ENCODE data around the gene PLXNA4.

Gene PLXNA4

GRCh38 chr7:132351954-132352499 is 224.2 kb downstream of the PLXNA4 start:
- H3K9me3 ChIP-seq (ENCODE audit: control insufficient read depth, insufficient read depth, low read length), result no peaks in the 10 kb centered on the region
- no peaks in the 10 kb centered on the region for H3F3A ChIP-seq (ENCODE audit: control insufficient read depth, insufficient read depth)
- no peaks in the 10 kb centered on the region for H3K79me2 ChIP-seq (ENCODE audit: control insufficient read depth, low read length)
- no peak for TF ChIP-seq EZH2phosphoT487 (IDR thresholded peaks at IDR 0.05; ENCODE audit: borderline replicate concordance, low read length)
- TF ChIP-seq, protein P1, sequence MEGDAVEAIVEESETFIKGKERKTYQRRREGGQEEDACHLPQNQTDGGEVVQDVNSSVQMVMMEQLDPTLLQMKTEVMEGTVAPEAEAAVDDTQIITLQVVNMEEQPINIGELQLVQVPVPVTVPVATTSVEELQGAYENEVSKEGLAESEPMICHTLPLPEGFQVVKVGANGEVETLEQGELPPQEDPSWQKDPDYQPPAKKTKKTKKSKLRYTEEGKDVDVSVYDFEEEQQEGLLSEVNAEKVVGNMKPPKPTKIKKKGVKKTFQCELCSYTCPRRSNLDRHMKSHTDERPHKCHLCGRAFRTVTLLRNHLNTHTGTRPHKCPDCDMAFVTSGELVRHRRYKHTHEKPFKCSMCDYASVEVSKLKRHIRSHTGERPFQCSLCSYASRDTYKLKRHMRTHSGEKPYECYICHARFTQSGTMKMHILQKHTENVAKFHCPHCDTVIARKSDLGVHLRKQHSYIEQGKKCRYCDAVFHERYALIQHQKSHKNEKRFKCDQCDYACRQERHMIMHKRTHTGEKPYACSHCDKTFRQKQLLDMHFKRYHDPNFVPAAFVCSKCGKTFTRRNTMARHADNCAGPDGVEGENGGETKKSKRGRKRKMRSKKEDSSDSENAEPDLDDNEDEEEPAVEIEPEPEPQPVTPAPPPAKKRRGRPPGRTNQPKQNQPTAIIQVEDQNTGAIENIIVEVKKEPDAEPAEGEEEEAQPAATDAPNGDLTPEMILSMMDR (IDR thresholded peaks at IDR 0.05; ENCODE audit: low read depth, low read length, poor library complexity, severe bottlenecking), result no peak
- no peaks in the 10 kb centered on the region for H3K36me3 ChIP-seq (ENCODE audit: control insufficient read depth, low read length)
- no peak overlapping the region for H3K4me3 ChIP-seq (ENCODE audit: low read length)
- no peaks in the 10 kb centered on the region for H3K4me1 ChIP-seq (ENCODE audit: control insufficient read depth, low read length)
- no peak overlapping the region for H3K27ac ChIP-seq (ENCODE audit: low read depth, low read length)
- H3K9me2 ChIP-seq (replicated peaks; ENCODE audit: control insufficient read depth, low read length), result no peaks in the 10 kb centered on the region
- no peak overlapping the region for H3K4me2 ChIP-seq (ENCODE audit: low read length)
- no peaks in the 10 kb centered on the region for H3K27me3 ChIP-seq (ENCODE audit: control insufficient read depth, low read length)
- H4K20me1 ChIP-seq (ENCODE audit: control insufficient read depth, insufficient read depth, low read depth, low read length), result no peaks in the 10 kb centered on the region

- no peaks in the 10 kb centered on the region for H3K4me1 ChIP-seq (ENCODE audit: control insufficient read depth, low read length)
Observed at GRCh38 chr7:132350741-132351140, 225.5 kb downstream of the PLXNA4 start.

GRCh38 chr7:132349075-132349474 is 227.2 kb downstream of the PLXNA4 start:
- no peak overlapping the region for H3K27ac ChIP-seq (ENCODE audit: low read depth, low read length)
- TF ChIP-seq, protein P1 (IDR thresholded peaks at IDR 0.05; ENCODE audit: low read depth, low read length, poor library complexity, severe bottlenecking), result no peak
- TF ChIP-seq EZH2phosphoT487 (IDR thresholded peaks at IDR 0.05; ENCODE audit: borderline replicate concordance, low read length), result no peak
- no peak overlapping the region for H3K4me3 ChIP-seq (ENCODE audit: low read length)
- H3K27me3 ChIP-seq (ENCODE audit: control insufficient read depth, low read length), result no peaks in the 10 kb centered on the region
- no peak overlapping the region for H3K4me2 ChIP-seq (ENCODE audit: low read length)
- no peaks in the 10 kb centered on the region for H3K79me2 ChIP-seq (ENCODE audit: control insufficient read depth, low read length)
- no peaks in the 10 kb centered on the region for H3K9me3 ChIP-seq (ENCODE audit: control insufficient read depth, insufficient read depth, low read length)
- H3K36me3 ChIP-seq (ENCODE audit: control insufficient read depth, low read length), result no peaks in the 10 kb centered on the region
- H3K4me1 ChIP-seq (ENCODE audit: control insufficient read depth, low read length), result no peaks in the 10 kb centered on the region
- H3F3A ChIP-seq (ENCODE audit: control insufficient read depth, insufficient read depth), result no peaks in the 10 kb centered on the region
- H4K20me1 ChIP-seq (ENCODE audit: control insufficient read depth, insufficient read depth, low read depth, low read length), result no peaks in the 10 kb centered on the region
- no peaks in the 10 kb centered on the region for H3K9me2 ChIP-seq (replicated peaks; ENCODE audit: control insufficient read depth, low read length)

More at GRCh38 chr7:132350741-132351140, 225.5 kb downstream of the PLXNA4 start:
- H3K36me3 ChIP-seq (ENCODE audit: control insufficient read depth, low read length), result no peaks in the 10 kb centered on the region
- no peaks in the 10 kb centered on the region for H3K79me2 ChIP-seq (ENCODE audit: control insufficient read depth, low read length)
- no peak overlapping the region for H3K4me2 ChIP-seq (ENCODE audit: low read length)
- H3K27ac ChIP-seq (ENCODE audit: low read depth, low read length), result no peak overlapping the region
- no peak overlapping the region for H3K4me3 ChIP-seq (ENCODE audit: low read length)
- no peak for TF ChIP-seq EZH2phosphoT487 (IDR thresholded peaks at IDR 0.05; ENCODE audit: borderline replicate concordance, low read length)
- TF ChIP-seq, protein P1 (IDR thresholded peaks at IDR 0.05; ENCODE audit: low read depth, low read length, poor library complexity, severe bottlenecking), result no peak
- no peaks in the 10 kb centered on the region for H3K9me2 ChIP-seq (replicated peaks; ENCODE audit: control insufficient read depth, low read length)
- H3F3A ChIP-seq (ENCODE audit: control insufficient read depth, insufficient read depth), result no peaks in the 10 kb centered on the region
- H4K20me1 ChIP-seq (ENCODE audit: control insufficient read depth, insufficient read depth, low read depth, low read length), result no peaks in the 10 kb centered on the region
- no peaks in the 10 kb centered on the region for H3K9me3 ChIP-seq (ENCODE audit: control insufficient read depth, insufficient read depth, low read length)
- H3K27me3 ChIP-seq (ENCODE audit: control insufficient read depth, low read length), result no peaks in the 10 kb centered on the region

Data from DOHH2 (cell line).